ENCODE measurements around the gene SCMH1.

DNA sequence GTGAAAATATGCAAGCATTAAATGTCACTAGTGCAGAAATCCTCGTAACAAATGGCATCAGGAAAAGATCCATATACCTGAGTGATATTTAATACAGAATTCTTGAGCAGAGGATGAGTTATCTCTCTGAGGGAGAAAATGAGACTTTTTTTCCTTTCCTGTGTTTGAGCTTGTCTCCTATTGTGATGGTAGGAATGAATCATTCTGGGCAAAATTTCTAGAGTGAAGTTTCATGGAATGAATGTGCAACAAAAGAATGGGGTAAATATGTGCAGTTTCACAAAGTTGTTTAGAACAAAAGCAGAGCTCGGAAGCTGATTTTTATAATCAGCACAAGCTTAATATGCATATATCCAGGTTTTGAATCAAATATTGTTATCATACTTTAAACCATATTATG is 258.0 kb downstream of the SCMH1 start:
- TF ChIP-seq POLR2AphosphoS5 (IDR thresholded peaks at IDR 0.05; ENCODE audit: low read depth, low read length): no peak
- no peak for TF ChIP-seq POLR2A (IDR thresholded peaks at IDR 0.05; ENCODE audit: low read depth, low read length)
- TF ChIP-seq TAF1 (IDR thresholded peaks at IDR 0.05; ENCODE audit: low read depth, low read length): no peak
- no peak for TF ChIP-seq PAX5 (IDR thresholded peaks at IDR 0.05; ENCODE audit: insufficient read depth, low read length, severe bottlenecking)
- no peak for TF ChIP-seq SPI1 (IDR thresholded peaks at IDR 0.05; ENCODE audit: low read depth, low read length)
- no peak for TF ChIP-seq POU2F2 (IDR thresholded peaks at IDR 0.05; ENCODE audit: low read depth, low read length)
